Kidney tubule cell (primary cell): ENCODE data around the gene ADAMTS2.

ENCODE experiments used
- DNase-seq: peaks from one replicate; pipeline ENCODE4 v3.0.0-alpha.2; 2018; ENCODE audit warnings: low spot score

Gene ADAMTS2

DNA sequence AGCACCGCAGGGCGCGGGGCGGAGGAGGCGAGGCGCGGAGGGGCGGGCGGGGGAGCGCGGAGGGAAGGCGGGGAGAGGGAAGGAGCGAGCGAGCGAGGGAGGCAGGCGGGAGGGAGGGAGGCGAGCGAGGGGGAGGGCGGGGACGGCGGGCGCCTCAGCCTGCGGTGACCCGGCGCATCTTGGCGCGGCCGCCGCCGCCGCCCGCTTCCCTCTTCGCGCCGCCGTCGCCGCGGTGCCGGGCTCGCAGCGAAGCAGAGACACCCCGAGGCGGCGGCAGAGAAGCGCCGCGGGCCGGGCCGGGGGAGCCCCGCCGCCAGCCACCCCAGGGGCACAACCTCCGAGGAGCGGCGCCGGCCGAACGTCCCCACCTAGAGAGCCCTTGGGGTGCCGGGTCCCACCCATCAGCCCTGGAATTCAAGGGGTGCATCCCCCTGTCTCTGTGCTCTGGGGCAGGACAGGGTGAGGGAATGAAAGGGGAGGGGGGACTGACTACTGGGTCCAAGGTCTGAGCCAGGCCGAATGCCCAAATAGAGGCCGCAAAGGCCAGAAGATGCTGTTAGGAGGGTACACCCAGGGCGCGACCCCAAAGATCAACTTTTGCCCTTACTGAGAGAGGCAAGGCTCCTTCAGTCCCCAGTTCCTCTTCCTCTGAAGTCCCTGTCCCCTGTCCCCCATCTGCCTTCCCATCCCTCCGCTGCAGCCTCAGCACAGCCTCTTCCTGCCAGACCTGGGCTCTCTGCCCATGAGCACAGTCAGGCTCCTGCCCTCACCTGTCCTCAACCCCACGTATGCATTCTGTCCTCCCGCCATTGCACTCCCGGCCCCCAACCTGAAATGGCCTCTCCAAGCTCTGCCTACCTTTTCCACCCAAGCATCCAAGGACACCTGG, at the start of gene ADAMTS2:
ADAMTS2 (minus strand) TSS at position 29 of the 889 bp plus-strand sequence. CDS start 133 bp downstream, outside the sequence.
- peak; percentile 8 for DNase-seq

DNA sequence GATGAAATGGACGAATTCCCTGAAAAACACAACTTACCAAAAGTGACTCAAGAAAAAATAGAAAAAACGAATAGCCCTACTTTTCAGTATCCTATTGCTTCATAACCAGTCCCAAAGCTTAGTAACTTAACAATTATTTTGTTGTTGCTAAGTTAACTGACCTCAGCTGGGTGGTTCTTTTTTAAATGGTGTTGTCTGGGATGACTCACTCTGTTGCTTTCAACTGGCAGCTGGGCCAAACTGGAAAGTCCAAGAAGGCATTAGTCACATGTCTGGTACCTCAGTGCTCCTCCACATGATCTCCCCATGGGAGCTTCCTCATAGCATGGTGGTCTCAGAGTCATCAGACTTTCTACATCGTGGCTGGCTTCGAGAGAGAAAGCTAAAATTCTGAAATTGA, 47.8 kb upstream of the ADAMTS2 start:
- DNase-seq: peak; percentile 84

DNA sequence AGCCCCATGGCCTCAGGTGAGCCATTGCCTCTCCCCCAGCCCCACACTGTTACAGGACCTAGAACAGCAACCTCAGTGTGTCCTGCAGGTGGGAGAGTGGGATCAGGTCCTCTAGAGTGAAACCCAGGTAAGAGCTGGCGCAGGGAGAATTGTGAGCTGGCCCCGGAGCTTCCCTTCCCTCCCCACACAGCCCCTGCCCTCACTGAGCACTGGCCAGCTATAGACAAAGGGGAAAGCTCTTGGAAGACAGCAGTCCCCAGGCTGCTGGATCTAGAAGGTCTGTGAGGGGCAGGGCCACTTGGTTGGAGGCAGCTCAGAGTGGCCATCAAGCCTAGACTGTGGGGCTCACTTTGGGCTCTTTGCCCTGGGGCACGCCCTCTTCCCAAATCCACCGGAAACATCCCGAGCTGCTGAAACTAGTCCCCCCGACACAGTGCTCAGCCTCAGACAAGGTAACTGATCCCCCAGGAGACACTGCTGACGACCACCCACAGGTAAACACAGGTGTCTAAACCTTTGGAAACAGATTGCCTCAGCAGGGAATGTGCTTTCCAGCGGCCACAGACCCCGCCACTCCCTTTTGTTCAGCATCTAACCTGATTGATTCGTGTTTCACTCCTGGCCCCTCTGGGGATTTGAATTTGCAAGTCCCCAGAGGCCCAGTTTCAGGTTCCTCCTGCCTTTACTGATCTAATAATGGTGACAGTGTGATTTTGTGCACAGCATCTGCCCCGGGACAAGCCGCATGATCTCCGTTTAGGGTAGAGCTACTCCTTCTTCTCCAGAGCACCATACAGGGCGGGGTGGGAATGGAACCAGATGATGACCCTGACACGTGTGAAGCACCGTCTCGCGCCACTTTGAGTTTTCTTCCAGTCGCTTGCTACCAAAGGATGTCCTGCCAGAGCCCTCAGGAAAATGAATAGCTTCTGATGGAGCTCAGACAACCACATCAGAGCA, 42.2 kb upstream of the ADAMTS2 start:
- no peak for DNase-seq

DNA sequence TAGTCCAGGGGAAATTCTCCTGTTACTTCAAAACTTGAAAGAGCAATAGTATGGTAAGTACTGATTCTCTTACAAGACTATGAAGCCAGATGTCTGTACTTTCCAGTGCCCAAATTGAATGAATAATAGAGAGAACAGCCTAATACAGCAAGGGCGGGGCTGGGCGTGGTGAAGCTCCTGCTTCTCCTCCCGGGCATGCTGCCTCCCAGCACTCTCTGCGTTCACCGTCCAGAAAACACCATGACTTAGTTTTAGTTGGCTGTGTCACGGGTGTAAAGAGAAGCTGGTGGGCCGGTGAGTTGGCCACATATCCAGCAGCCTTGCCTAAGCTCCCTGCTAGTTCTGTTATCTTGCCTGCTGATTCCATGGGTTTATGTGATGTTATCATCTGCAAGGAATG, 40.7 kb upstream of the ADAMTS2 start:
- DNase-seq: no peak

DNA sequence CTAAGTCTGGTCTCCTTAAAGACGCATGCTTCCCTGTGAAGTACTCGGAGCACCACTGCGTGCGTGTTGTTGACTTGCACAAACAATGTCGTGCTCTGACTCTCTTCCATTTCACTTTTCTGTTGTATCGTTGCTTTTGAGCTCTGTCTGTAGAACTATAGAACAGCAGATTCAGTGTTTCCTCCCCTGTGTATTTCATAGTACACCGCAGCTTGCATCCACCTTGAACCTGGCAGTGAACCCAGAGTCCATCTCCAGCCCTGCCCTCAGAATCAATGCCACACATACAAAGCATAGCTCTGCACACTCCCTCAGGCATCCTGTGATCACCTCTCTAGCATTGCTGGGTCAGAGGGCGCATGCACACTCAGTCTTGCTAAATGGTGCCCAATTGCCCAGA, 37.2 kb upstream of the ADAMTS2 start:
- DNase-seq: no peak

DNA sequence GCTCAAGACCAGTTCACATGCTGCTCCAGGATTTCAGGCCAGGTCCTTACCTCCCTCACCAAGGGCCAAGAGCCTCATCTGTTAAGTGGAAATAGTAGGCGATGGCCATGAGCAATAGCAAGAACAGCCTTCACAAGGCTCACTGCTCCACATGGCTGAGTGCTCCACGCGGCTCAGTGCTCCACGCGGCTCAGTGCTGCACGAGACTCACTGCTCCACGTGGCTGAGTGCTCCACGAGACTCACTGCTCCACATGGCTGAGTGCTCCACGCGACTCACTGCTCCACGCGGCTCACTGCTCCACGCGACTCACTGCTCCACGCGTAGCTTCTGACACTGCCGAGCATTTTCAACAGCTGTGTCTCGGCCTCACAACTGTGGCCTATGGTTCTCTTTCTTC, 36.4 kb upstream of the ADAMTS2 start:
- DNase-seq: no peak

GRCh38 chr5:179380211-179381035, 35.2 kb upstream of the ADAMTS2 start:
- no peak for DNase-seq

- no peak for DNase-seq
These were observed 34.1 kb upstream of the ADAMTS2 start for GRCh38 chr5:179379321-179379890.

GRCh38 chr5:179378441-179379271, 33.4 kb upstream of the ADAMTS2 start:
- DNase-seq: no peak

- no peak for DNase-seq
These were observed 32.8 kb upstream of the ADAMTS2 start for GRCh38 chr5:179378116-179378440.

- DNase-seq: no peak
These were observed 32.3 kb upstream of the ADAMTS2 start for GRCh38 chr5:179377421-179378115.

DNA sequence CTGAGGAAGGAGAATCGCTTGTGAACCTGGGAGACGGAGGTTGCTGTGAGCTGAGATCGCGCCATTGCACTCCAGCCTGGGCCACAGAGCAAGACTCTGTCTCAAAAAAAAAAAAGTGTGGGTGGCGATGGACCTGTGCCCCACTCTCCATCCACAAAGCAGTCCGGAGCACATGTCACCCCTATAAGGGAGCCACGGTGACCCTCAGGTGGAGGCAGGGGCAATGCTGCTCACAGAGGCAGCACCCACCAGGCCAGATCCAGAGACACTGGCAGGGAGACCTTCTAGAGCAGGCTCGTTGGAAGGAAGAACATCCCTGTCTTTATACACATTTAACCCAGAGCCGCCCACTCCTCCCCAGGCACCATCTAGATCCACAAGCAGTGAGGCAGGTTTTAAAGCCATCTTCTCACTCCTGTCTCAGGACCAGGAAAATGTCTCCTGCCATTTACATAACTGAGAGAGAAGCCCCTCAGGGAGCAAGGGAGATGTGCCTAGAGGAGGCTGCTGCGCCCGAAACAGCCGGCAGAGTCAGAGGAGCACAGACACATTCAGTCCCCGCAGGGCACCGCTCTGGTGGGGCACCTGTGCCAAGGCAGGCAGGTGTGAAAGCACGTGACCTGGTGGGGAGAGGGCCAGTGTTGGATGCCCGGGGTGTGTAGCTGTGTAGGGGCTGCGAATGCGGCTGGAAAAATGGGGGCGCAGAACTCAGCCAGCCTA, 31.6 kb upstream of the ADAMTS2 start:
- no peak for DNase-seq

DNA sequence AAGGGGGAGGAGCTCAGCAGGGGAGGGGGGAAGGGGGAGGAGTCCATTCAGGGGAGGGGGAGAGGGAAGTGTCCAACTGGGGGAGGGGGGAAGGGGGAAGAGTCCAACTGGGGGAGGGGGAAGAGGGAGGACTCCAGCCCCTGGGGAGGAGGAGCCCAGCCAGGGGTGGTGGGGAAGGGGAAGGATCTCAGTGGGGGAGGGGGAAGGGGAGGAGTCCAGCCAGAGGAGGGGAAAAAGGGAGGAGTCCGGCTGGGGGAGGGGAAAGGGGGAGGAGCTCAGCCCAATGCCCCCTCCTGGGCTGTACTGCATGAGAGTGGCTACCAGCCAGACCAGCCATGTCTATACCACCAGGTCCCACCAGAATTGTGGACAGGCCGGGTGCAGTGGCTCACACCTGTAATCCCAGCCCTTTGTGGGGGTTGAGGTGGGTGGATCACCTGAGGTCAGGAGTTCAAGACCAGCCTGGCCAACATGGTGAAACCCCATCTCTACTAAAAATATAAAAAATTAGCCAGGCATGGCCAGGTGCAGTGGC, 30.6 kb upstream of the ADAMTS2 start:
- no peak for DNase-seq

DNA sequence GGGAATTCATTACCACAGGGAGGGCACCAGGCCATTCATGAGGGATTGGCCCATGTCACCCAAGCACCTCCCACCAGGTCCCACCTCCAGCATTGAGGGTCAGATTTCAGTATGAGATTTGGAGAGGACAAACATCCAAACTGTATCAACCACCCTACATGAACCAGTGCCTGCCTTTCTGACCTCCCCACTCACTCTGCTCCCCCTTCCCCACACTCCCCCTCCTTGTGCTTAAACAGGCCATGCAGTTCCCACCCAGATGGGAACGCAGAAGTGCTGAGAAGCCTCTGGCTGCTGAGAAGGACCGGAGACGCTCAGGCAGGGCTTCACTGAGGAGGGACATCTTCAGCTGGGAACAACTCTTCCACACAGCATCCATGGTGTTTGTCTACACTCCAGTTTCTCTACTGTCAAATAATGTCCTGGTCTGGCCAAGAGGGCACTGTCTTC, 30.0 kb upstream of the ADAMTS2 start:
- DNase-seq: no peak

GRCh38 chr5:179374506-179375235, 29.4 kb upstream of the ADAMTS2 start:
- no peak for DNase-seq

DNA sequence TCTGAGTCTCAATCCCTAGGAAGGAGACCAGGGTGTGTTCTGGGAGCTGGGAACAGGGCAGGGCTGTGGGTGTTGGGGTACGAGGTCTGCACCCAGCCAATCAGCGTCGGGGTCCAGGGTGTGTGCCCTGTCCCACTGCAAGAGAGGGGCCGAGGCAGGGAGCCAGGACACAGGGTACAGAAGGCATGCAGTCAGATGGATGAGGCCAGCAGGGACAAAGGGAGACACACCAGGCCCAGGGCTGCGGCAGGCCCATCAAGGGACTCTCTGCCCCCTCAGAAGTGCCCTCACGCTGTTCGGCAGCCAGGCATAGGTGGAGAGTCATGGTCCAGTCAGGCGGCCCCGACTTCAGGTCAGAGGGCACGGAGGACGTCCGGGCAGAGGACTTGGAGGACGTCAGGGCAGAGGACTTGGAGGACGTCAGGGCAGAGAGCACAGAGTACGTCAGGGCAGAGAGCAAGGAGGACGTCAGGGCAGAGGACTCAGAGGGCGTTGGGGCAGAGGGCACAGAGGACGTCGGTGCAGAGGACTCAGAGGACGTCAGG, 28.8 kb upstream of the ADAMTS2 start:
- no peak for DNase-seq

- DNase-seq: no peak
These were observed 28.1 kb upstream of the ADAMTS2 start for GRCh38 chr5:179373101-179373934.
